Gastroesophageal sphincter (tissue), 3 donors: ENCODE data around the gene PALM3.

ENCODE experiments used
- EP300 ChIP-seq: sonication (generic); formaldehyde crosslinking; IDR thresholded peaks from one replicate; pipeline ENCODE4 v1.6.1; 2017; ENCODE audit warnings: antibody characterized with exemption, mild to moderate bottlenecking
- POLR2A ChIP-seq, 2 donors: fragments of 450-650 bp; IDR thresholded peaks; one replicate each; pipeline ENCODE4 v1.6.1; 2017; ENCODE audit warnings: antibody characterized with exemption in 2 of 2, mild to moderate bottlenecking in 2 of 2, moderate library complexity in 1 of 2
- POLR2AphosphoS5 ChIP-seq: sonication (generic); formaldehyde crosslinking; IDR thresholded peaks from one replicate; pipeline ENCODE4 v1.6.1; 2017; ENCODE audit warnings: antibody characterized with exemption
- TF ChIP-seq, protein P1 (sequence below), 4 experiments: fragments of 200-600 bp in 2 of 4; fragments of 450-650 bp in 2 of 4; sonication (generic) in 1 of 4; IDR thresholded peaks; one replicate each; pipeline ENCODE4 v1.5.1; 2017 to 2019; ENCODE audit warnings: antibody characterized with exemption in 4 of 4, mild to moderate bottlenecking in 2 of 4, moderate library complexity in 2 of 4

DNA sequence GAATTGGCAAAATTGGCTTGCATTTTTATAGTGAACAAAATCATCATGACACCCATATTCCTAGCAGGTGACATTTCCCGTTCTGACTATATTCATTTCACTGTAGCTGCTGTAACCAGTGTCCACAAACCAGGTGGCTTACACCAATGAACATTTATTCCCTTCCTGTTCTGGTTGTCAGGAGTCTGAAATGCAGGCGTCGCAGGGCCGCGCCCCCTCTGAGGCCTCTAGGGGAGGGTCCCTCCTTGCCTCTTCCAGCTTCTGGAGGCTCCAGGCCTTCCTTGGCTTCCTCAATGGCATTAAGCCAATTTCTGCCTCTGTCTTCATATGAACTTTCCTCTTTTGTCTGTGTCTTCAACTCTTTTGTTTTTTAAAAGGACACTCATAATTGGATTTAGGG, 40.4 kb downstream of the PALM3 start:
- TF ChIP-seq, protein P1, sequence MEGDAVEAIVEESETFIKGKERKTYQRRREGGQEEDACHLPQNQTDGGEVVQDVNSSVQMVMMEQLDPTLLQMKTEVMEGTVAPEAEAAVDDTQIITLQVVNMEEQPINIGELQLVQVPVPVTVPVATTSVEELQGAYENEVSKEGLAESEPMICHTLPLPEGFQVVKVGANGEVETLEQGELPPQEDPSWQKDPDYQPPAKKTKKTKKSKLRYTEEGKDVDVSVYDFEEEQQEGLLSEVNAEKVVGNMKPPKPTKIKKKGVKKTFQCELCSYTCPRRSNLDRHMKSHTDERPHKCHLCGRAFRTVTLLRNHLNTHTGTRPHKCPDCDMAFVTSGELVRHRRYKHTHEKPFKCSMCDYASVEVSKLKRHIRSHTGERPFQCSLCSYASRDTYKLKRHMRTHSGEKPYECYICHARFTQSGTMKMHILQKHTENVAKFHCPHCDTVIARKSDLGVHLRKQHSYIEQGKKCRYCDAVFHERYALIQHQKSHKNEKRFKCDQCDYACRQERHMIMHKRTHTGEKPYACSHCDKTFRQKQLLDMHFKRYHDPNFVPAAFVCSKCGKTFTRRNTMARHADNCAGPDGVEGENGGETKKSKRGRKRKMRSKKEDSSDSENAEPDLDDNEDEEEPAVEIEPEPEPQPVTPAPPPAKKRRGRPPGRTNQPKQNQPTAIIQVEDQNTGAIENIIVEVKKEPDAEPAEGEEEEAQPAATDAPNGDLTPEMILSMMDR (IDR thresholded peaks at IDR 0.05): no peak
- TF ChIP-seq POLR2A (IDR thresholded peaks at IDR 0.05) (no peak), POLR2AphosphoS5 (no peak), EP300 (no peak)
